Naive B cell (primary cell): Measurements from ENCODE around the gene CADPS. TPM values are rescaled to one million over a fixed set of nuclear protein-coding genes. Genes with fewer than 3 reads are reported as not detected.

Experiments used
- ATAC-seq, 2 donors: fragments of 150-1000 bp; cut with Tn5 transposase; 2 replicates each; pipeline ENCODE4 v1.10.0; 2021; ENCODE audit warnings: low read depth in 2 of 2, mild to moderate bottlenecking in 2 of 2, moderate library complexity in 2 of 2
- DNase-seq: peaks from one replicate; pipeline ENCODE4 v3.0.0; 2022
- H3K27ac Mint-ChIP-seq, 6 donors: one replicate each; pipeline ENCODE4 v1.8.0; 2020 to 2022; ENCODE audit warnings: mild to moderate bottlenecking in 6 of 6, mixed read lengths in 6 of 6, moderate library complexity in 5 of 6, inconsistent platforms in 2 of 6
- H3K27me3 Mint-ChIP-seq, 3 donors: one replicate each; pipeline ENCODE4 v1.8.0; 2021 to 2022; ENCODE audit warnings: mixed read lengths in 3 of 3, mild to moderate bottlenecking in 1 of 3
- H3K36me3 Mint-ChIP-seq, 2 donors: one replicate each; pipeline ENCODE4 v1.8.0; 2020 to 2022; ENCODE audit warnings: mixed read lengths in 2 of 2, inconsistent platforms in 1 of 2, mild to moderate bottlenecking in 1 of 2
- H3K4me1 Mint-ChIP-seq, 3 donors: one replicate each; pipeline ENCODE4 v1.8.0; 2020 to 2022; ENCODE audit warnings: mixed read lengths in 3 of 3, inconsistent platforms in 1 of 3, mild to moderate bottlenecking in 1 of 3, moderate library complexity in 1 of 3
- H3K4me3 Mint-ChIP-seq, 8 donors: one replicate each; pipeline ENCODE4 v1.8.0; 2020 to 2022; ENCODE audit warnings: mild to moderate bottlenecking in 8 of 8, mixed read lengths in 8 of 8, moderate library complexity in 8 of 8, inconsistent platforms in 2 of 8
- H3K9me3 Mint-ChIP-seq, 7 donors: one replicate each; pipeline ENCODE4 v1.8.0; 2020 to 2022; ENCODE audit warnings: mixed read lengths in 7 of 7, mild to moderate bottlenecking in 5 of 7, inconsistent platforms in 2 of 7, moderate library complexity in 1 of 7
- polyA plus RNA-seq, 6 donors: library from polyadenylated mRNA; unstranded; fragments of 300-500 nt; fragmentation: Illumina TruSeq; gene quantifications; one replicate each; pipeline ENCODE4 v1.2.3, GENCODE V29; 2021; ENCODE audit warnings: low read depth in 6 of 6

CADPS gene
- polyA plus RNA-seq, 6 donors from 2014 or later: not detected

GRCh38 chr3:62636235-62636826 lies 238.9 kb downstream of the CADPS start:
- H3K36me3 Mint-ChIP-seq: no peaks in the 10 kb centered on the region
- no peaks in the 10 kb centered on the region for H3K4me1 Mint-ChIP-seq
- no peak for ATAC-seq
- H3K4me3 Mint-ChIP-seq: no peak overlapping the region
- no peak for DNase-seq
- peaks cover 0 to 5% (median 5%) of the 10 kb centered on the region in 3 donors for H3K27me3 Mint-ChIP-seq
- H3K27ac Mint-ChIP-seq: no peak overlapping the region
- H3K9me3 Mint-ChIP-seq: peaks cover 0 to 4% (median 0%) of the 10 kb centered on the region in 7 donors

GRCh38 chr3:62632510-62633294 lies 242.5 kb downstream of the CADPS start:
- H3K4me1 Mint-ChIP-seq: no peaks in the 10 kb centered on the region
- H3K9me3 Mint-ChIP-seq: peaks cover 0 to 4% (median 0%) of the 10 kb centered on the region in 7 donors
- ATAC-seq: no peak
- H3K36me3 Mint-ChIP-seq: no peaks in the 10 kb centered on the region
- no peak for DNase-seq
- peaks cover 0 to 6% (median 5%) of the 10 kb centered on the region in 3 donors for H3K27me3 Mint-ChIP-seq
- H3K4me3 Mint-ChIP-seq: peak overlapping the region in 1 of 8 donors; percentile 54
- no peak overlapping the region for H3K27ac Mint-ChIP-seq

GRCh38 chr3:62631488-62631887 lies 243.7 kb downstream of the CADPS start:
- Mint-ChIP-seq H3K4me1 (no peaks in the 10 kb centered on the region), H3K36me3 (no peaks in the 10 kb centered on the region), H3K27me3 (peaks cover 0 to 6% (median 0%) of the 10 kb centered on the region in 3 donors), H3K9me3 (peaks cover 0 to 4% (median 0%) of the 10 kb centered on the region in 7 donors), H3K4me3 (no peak overlapping the region), H3K27ac (no peak overlapping the region)
- no peak for ATAC-seq
- DNase-seq: no peak

- Mint-ChIP-seq H3K27me3 (peaks cover 0 to 6% (median 0%) of the 10 kb centered on the region in 3 donors), H3K4me1 (no peaks in the 10 kb centered on the region), H3K4me3 (no peak overlapping the region), H3K36me3 (no peaks in the 10 kb centered on the region), H3K27ac (no peak overlapping the region), H3K9me3 (peaks cover 0 to 4% (median 0%) of the 10 kb centered on the region in 7 donors)
- DNase-seq (no peak), ATAC-seq (no peak)
Measured at GRCh38 chr3:62630664-62631063, 244.6 kb downstream of the CADPS start.

- no peak overlapping the region for H3K4me3 Mint-ChIP-seq
- no peaks in the 10 kb centered on the region for H3K4me1 Mint-ChIP-seq
- H3K27me3 Mint-ChIP-seq: peaks cover 0 to 15% (median 0%) of the 10 kb centered on the region in 3 donors
- no peaks in the 10 kb centered on the region for H3K36me3 Mint-ChIP-seq
- ATAC-seq (no peak), DNase-seq (no peak)
- no peak overlapping the region for H3K27ac Mint-ChIP-seq
- peaks cover 0 to 2% (median 0%) of the 10 kb centered on the region in 7 donors for H3K9me3 Mint-ChIP-seq
Measured at GRCh38 chr3:62625268-62625667, 249.9 kb downstream of the CADPS start.

- Mint-ChIP-seq H3K4me3 (no peak overlapping the region), H3K27me3 (peaks cover 0 to 9% (median 0%) of the 10 kb centered on the region in 3 donors)
Measured at GRCh38 chr3:62624185-62624584, 251.0 kb downstream of the CADPS start.

GRCh38 chr3:62622553-62623174 lies 252.6 kb downstream of the CADPS start:
- H3K4me1 Mint-ChIP-seq: no peaks in the 10 kb centered on the region
- no peak overlapping the region for H3K27ac Mint-ChIP-seq
- no peak for ATAC-seq
- no peak for DNase-seq
- H3K27me3 Mint-ChIP-seq: peaks cover 0 to 9% (median 2%) of the 10 kb centered on the region in 3 donors
- H3K4me3 Mint-ChIP-seq: no peak overlapping the region
- H3K36me3 Mint-ChIP-seq: no peaks in the 10 kb centered on the region
- H3K9me3 Mint-ChIP-seq: no peaks in the 10 kb centered on the region

More at GRCh38 chr3:62624185-62624584, 251.0 kb downstream of the CADPS start:
- Mint-ChIP-seq H3K36me3 (no peaks in the 10 kb centered on the region), H3K9me3 (no peaks in the 10 kb centered on the region), H3K4me1 (no peaks in the 10 kb centered on the region), H3K27ac (no peak overlapping the region)
- ATAC-seq: no peak
- DNase-seq: no peak

GRCh38 chr3:62621925-62622324 lies 253.3 kb downstream of the CADPS start:
- H3K4me3 Mint-ChIP-seq: no peak overlapping the region
- DNase-seq (no peak), ATAC-seq (no peak)
- no peaks in the 10 kb centered on the region for H3K36me3 Mint-ChIP-seq
- H3K27ac Mint-ChIP-seq: peak overlapping the region in 1 of 6 donors; percentile 77
- H3K27me3 Mint-ChIP-seq: peaks cover 0 to 13% (median 8%) of the 10 kb centered on the region in 3 donors
- H3K9me3 Mint-ChIP-seq: no peaks in the 10 kb centered on the region
- H3K4me1 Mint-ChIP-seq: no peaks in the 10 kb centered on the region

GRCh38 chr3:62621176-62621575 lies 254.0 kb downstream of the CADPS start:
- H3K4me1 Mint-ChIP-seq: no peaks in the 10 kb centered on the region

GRCh38 chr3:62615258-62615849 lies 259.9 kb downstream of the CADPS start:
- Mint-ChIP-seq H3K9me3 (peaks cover 0 to 10% (median 0%) of the 10 kb centered on the region in 7 donors), H3K4me3 (no peak overlapping the region), H3K4me1 (no peaks in the 10 kb centered on the region), H3K27me3 (peaks cover 6 to 16% (median 11%) of the 10 kb centered on the region in 3 donors), H3K27ac (no peak overlapping the region), H3K36me3 (no peaks in the 10 kb centered on the region)
- ATAC-seq (no peak), DNase-seq (no peak)

More at GRCh38 chr3:62621176-62621575, 254.0 kb downstream of the CADPS start:
- Mint-ChIP-seq H3K27ac (no peak overlapping the region), H3K9me3 (no peaks in the 10 kb centered on the region), H3K27me3 (peaks cover 0 to 14% (median 8%) of the 10 kb centered on the region in 3 donors), H3K36me3 (no peaks in the 10 kb centered on the region), H3K4me3 (no peak overlapping the region)
- ATAC-seq: no peak
- no peak for DNase-seq

GRCh38 chr3:62614527-62614926 lies 260.7 kb downstream of the CADPS start:
- DNase-seq: no peak
- no peak for ATAC-seq
- Mint-ChIP-seq H3K4me3 (no peak overlapping the region), H3K27me3 (peaks cover 6 to 16% (median 11%) of the 10 kb centered on the region in 3 donors), H3K9me3 (peaks cover 0 to 10% (median 0%) of the 10 kb centered on the region in 7 donors), H3K36me3 (no peaks in the 10 kb centered on the region), H3K27ac (no peak overlapping the region), H3K4me1 (no peaks in the 10 kb centered on the region)

GRCh38 chr3:62611541-62612240 lies 263.5 kb downstream of the CADPS start:
- peaks cover 0 to 11% (median 8%) of the 10 kb centered on the region in 3 donors for H3K27me3 Mint-ChIP-seq
- no peak for ATAC-seq
- H3K36me3 Mint-ChIP-seq: no peaks in the 10 kb centered on the region
- no peak overlapping the region for H3K4me3 Mint-ChIP-seq
- H3K27ac Mint-ChIP-seq: no peak overlapping the region
- H3K9me3 Mint-ChIP-seq: peaks cover 0 to 12% (median 2%) of the 10 kb centered on the region in 7 donors
- H3K4me1 Mint-ChIP-seq: no peaks in the 10 kb centered on the region
- no peak for DNase-seq
